DMS153 (cell line): ENCODE data around the gene HP.
A peak's percentile ranks its signal among the peaks of the same experiment; 100 is the strongest.
"Not testable (repeated sequence)": the region's sequence is repeated elsewhere in the genome, so short reads cannot be mapped to it uniquely, and the experiment has no call there.

Experiments used
- DNase-seq: peaks from one replicate; lab custom pipeline; 2025; lab: John Stamatoyannopoulos, UW

Gene HP, protein sequence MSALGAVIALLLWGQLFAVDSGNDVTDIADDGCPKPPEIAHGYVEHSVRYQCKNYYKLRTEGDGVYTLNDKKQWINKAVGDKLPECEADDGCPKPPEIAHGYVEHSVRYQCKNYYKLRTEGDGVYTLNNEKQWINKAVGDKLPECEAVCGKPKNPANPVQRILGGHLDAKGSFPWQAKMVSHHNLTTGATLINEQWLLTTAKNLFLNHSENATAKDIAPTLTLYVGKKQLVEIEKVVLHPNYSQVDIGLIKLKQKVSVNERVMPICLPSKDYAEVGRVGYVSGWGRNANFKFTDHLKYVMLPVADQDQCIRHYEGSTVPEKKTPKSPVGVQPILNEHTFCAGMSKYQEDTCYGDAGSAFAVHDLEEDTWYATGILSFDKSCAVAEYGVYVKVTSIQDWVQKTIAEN

DNA sequence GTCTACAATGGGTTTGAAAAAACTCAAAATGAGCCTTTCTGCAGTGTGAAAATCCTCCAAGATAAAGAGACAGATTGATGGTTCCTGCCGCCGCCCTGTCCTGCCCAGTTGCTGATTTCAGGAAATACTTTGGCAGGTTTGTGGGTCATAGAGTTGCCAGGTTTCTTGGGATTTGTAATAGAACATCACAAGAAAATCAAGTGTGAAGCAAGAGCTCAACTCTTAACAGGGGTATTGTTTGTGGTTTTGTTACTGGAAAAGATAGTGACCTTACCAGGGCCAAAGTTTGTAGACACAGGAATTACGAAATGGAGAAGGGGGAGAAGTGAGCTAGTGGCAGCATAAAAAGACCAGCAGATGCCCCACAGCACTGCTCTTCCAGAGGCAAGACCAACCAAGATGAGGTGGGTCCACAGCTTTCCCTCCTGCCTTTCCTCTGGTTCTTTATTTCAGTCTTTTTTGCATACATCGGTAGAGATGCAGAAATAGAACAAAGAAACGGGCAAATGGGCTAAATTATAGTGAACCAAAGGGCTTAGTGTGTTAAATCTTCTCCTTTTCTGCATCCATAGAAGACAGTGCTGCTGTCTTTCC lies at the start of gene HP:
Gene HP, plus strand, starts transcription at position 252 of the 594 bp plus-strand sequence. Its CDS starts 148 bp downstream, at position 400.
- not testable (repeated sequence) for DNase-seq

GRCh38 chr16:72008065-72008423 lies 46.3 kb upstream of the HP start:
- not testable (repeated sequence) for DNase-seq

- DNase-seq: peak; percentile 97
Measured at GRCh38 chr16:72008424-72009216, 45.7 kb upstream of the HP start, which contains the start of gene DHODH. TSS of gene DHODH (plus strand) at chr16:72008744. CDS start at chr16:72008765, 21 bp downstream.

DNA sequence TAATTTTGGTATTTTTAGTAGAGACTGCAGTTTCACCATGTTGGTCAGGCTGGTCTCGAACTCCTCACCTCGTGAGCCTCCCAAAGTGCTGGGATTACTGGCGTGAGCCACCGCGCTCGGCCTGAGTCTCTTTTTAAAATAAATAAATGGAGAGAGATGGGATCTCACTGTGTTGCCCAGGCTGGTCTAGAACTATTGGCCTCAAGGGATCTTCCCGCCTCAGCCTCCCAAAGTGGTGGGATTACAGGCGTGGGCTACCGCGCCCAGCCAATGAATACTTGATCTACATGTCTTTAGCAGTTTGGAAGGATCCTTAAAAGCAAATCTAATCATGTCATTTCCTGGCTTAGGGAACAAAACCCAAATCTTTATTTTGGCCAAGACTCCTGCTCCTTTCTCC lies 44.5 kb upstream of the HP start:
- no peak for DNase-seq

- no peak for DNase-seq
Measured at GRCh38 chr16:72012607-72013006, 41.7 kb upstream of the HP start.

DNA sequence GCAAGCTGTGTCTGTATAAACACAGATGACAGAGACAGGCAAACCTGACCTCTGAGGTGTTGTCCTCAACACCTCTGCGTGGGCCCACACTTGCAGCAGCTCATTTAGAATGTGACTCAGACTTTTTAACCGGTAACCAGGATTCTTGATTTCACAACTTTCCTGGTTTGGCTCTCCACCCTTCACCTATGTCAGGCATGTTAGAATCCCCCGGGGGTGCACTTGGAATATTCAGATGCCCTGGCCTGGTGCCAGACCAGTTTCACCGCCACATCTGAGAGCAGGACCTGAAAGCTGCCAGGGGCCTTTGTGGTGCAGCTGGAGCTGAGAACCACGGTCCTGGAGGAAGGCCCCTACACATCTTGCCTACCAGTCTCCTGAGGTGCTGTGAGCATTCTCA lies 40.9 kb upstream of the HP start:
- no peak for DNase-seq

DNA sequence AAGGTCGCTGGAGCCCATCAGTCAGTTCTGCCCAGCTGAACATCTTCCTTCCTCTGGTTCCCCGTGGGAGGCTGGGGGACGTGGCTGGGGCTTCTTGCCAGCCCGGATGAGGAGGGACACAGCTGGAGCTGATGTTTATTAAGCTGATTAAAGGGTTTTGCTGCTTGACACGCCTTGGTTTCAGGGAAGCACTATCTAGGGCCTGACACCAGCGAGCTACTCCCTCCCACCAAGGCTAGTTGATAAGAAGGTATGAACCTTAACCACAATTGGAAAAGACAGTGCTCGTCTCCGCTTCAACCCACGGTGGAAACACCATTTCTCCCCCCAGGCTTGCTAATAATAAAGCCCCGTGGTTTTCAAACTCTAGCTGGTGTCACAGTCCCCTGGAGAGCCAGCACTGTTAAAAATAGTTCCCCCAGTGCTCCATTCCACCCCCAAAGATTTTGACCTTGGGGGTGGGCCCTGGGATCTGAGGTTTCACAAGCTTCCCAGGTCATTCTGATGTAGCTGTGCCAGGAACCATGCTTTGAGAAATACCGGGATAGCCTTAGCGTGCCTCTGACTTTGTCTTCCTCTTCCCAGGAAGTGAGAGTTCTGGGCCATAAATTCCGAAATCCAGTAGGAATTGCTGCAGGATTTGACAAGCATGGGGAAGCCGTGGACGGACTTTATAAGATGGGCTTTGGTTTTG lies 40.3 kb upstream of the HP start:
- DNase-seq: no peak

GRCh38 chr16:72014675-72015074 lies 39.6 kb upstream of the HP start:
- DNase-seq: no peak

DNA sequence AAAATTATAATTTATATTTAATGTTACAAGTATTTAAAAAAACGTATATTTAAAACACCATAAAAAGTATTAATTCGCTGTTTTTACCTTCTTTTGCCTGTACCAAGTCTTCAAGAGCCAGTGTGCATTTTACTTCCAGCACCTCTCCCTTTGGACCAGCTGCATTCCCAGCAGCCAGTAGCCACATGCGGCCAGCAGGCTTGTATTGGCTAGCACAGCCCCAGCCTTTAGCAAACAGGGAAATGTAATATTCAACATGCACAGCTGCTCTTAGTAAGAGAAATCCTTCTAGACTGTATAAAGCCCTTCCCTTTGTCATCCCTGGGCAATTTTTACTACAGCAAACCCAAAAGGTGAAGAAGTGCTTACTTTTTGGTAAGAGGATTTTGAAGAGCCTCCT lies 39.2 kb upstream of the HP start:
- peak; percentile 29 for DNase-seq

DNA sequence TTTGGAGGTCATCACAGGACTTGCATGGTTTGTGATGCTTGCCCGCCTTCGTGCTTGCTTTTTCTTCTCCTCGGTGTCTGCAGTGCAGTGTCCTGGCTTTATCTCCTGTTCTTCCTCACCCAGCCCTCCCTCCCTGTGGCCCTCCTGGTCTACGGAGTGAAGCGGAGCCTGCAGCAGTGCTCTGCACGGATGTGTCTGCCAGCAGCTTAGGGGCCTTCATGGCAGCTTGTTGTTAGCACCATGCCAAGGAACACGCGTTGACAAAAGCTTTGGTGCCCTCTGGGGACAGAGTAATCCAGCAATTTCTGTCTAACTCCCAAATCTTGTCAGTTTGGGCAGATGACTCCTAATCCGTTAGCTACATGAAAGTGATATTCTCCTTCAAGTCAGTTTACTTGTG lies 35.8 kb upstream of the HP start:
- DNase-seq: no peak

DNA sequence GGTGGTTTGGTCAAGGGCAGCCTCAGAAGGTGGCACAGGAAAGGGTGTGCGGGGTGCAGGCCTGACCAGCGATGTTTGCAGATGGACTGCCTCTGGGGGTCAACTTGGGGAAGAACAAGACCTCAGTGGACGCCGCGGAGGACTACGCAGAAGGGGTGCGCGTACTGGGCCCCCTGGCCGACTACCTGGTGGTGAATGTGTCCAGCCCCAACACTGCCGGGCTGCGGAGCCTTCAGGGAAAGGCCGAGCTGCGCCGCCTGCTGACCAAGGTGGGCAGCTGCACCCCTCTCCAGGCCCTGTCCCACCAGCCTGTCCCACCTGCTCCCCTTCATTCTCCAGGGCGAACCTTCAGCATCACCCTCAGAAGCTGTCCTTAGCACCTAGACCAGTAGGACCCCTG lies 33.3 kb upstream of the HP start:
- DNase-seq: no peak

DNA sequence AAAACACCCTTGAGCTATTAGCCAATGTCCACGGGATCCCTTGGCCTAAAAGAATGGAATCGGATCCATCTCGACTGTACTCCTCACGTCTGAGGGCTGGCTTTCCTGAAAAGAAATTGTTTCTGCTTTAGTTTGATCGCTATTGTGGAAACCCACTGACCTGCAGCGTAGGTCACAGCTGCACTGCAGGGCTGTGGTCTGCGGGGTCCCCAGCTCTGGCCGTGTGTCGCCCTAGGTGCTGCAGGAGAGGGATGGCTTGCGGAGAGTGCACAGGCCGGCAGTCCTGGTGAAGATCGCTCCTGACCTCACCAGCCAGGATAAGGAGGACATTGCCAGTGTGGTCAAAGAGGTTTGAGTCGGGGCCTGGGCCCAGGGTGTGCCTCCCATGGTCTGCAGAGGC lies 32.2 kb upstream of the HP start:
- no peak for DNase-seq

DNA sequence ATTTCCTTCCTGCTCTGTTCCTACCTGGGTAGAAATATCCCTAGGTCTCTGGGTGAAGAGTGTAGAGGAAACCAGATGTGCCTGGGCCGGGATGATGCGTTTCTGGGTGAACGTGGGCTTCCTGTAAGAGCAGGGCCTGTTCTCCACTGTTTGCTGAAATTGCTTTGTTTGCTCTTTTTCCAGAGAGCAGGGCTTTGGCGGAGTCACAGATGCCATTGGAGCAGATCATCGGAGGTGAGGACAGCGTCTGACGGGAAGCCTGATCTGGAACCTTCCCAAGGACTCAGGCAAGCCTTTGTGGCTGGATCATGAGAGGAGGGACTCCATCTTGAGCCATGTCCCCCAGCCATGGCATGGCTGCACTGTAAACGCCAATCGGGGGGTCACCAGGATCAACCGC lies 30.3 kb upstream of the HP start:
- DNase-seq: no peak

GRCh38 chr16:72024862-72025382 lies 29.4 kb upstream of the HP start:
- no peak for DNase-seq

- DNase-seq: no peak
Measured at GRCh38 chr16:72025404-72026114, 28.7 kb upstream of the HP start.

DNA sequence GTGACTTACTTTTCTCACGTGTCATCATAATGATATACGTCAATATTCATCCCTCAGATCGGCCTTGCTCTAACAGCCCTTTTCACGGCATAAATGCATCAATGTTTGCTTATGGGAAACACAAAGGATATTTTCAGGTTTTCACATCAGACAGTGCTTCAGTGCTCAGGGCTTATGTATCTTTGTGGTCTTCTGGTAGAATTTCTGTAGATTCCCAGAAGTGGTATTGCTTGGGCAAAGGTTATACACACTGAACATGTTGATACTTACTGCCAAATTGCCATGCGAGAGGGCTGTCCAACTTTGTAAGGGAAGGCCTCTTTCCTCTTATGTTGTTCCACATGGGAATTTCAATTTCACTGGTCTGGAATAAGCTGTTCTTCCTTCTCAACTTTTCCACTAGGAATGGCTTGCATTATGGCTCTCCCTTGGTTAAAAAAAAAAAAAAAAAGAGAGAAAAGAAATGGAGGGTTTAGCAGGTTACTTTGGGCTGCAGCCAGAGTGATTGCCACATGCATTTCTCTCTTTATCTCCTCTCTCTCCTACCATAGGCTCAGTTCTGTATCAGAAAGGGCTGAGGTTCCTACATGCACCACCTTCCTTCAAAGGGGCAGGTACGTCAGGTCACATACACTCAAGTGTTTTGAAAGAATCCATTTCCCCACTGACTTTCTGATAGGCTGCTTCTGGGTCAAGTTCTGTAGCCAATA lies 26.5 kb upstream of the HP start:
- DNase-seq: no peak

- DNase-seq: no peak
Measured at GRCh38 chr16:72029567-72030271, 24.6 kb upstream of the HP start.

- no peak for DNase-seq
Measured at GRCh38 chr16:72033437-72033836, 20.9 kb upstream of the HP start.

GRCh38 chr16:72036098-72036497 lies 18.2 kb upstream of the HP start:
- DNase-seq: no peak

- peak; percentile 8 for DNase-seq
Measured at GRCh38 chr16:72042157-72042660, 12.1 kb upstream of the HP start.
